ENCODE data around the gene IFT88. TPM values are rescaled to one million over a fixed set of nuclear protein-coding genes. Genes with fewer than 3 reads are reported as not detected.

IFT88 gene
- total RNA-seq, 1 experiment from 2014 or later, result 12.1 TPM

DNA sequence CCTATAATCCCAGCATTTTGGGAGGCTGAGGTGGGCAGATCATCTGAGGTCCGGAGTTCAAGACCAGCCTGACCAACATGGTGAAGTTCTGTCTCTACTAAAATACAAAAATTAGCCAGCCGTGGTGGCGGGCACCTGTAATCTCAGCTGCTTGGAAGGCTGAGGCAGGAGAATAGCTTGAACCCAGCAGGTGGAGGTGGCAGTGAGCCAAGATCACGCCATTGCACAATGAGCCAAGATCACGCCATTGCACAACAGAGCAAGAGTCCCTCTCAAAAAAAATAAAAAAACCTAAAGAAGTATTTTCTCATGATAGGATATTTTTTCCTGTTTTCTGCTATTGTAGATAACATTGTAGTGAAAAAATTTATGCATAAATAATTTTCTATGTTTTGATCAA, 13.3 kb downstream of the IFT88 start:
- peaks cover 33% of the 10 kb centered on the region for H3K36me3 Mint-ChIP-seq (ENCODE audit: insufficient read depth, unreplicated experiment)
- H3K9me3 ChIP-seq, result peaks cover 21% of the 10 kb centered on the region
- no peaks in the 10 kb centered on the region for H3K4me1 ChIP-seq
- no peaks in the 10 kb centered on the region for H3K4me1 Mint-ChIP-seq (ENCODE audit: low read depth, unreplicated experiment)
- CTCF ChIA-PET, result no interaction called here
- no peak overlapping the region for H3K4me3 ChIP-seq (ENCODE audit: low read depth, low read length)
- no peak overlapping the region for H3K4me3 Mint-ChIP-seq (ENCODE audit: unreplicated experiment)
- no peak for DNase-seq
- H3K36me3 ChIP-seq (ENCODE audit: control insufficient read depth, insufficient read depth, low read length), result 0 out of 2 replicates have a peak, but pooled peaks cover 3% of the 10 kb centered on the region
- no peaks in the 10 kb centered on the region for H3K27me3 ChIP-seq (replicated peaks; ENCODE audit: control insufficient read depth, insufficient read depth, low read length)
- TF ChIP-seq, protein P1, sequence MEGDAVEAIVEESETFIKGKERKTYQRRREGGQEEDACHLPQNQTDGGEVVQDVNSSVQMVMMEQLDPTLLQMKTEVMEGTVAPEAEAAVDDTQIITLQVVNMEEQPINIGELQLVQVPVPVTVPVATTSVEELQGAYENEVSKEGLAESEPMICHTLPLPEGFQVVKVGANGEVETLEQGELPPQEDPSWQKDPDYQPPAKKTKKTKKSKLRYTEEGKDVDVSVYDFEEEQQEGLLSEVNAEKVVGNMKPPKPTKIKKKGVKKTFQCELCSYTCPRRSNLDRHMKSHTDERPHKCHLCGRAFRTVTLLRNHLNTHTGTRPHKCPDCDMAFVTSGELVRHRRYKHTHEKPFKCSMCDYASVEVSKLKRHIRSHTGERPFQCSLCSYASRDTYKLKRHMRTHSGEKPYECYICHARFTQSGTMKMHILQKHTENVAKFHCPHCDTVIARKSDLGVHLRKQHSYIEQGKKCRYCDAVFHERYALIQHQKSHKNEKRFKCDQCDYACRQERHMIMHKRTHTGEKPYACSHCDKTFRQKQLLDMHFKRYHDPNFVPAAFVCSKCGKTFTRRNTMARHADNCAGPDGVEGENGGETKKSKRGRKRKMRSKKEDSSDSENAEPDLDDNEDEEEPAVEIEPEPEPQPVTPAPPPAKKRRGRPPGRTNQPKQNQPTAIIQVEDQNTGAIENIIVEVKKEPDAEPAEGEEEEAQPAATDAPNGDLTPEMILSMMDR (IDR thresholded peaks at IDR 0.05; ENCODE audit: insufficient read depth in 1 of 2, low read depth in 1 of 2, low read length in 1 of 2, severe bottlenecking in 1 of 2, unreplicated experiment in 1 of 2), result no peak
- POLR2A ChIA-PET, result no interaction called here
- peaks cover 40% of the 10 kb centered on the region for H3K9me3 Mint-ChIP-seq (ENCODE audit: unreplicated experiment)
- intact Hi-C loops (cut with micrococcal nuclease; ENCODE audit: unreplicated experiment), result no loop called here
- no peak overlapping the region for H3K27ac Mint-ChIP-seq (ENCODE audit: unreplicated experiment)
- BruUV-seq (replicated peaks), result no TSS peak
- H3K27me3 Mint-ChIP-seq (ENCODE audit: insufficient read depth, unreplicated experiment), result no peaks in the 10 kb centered on the region

DNA sequence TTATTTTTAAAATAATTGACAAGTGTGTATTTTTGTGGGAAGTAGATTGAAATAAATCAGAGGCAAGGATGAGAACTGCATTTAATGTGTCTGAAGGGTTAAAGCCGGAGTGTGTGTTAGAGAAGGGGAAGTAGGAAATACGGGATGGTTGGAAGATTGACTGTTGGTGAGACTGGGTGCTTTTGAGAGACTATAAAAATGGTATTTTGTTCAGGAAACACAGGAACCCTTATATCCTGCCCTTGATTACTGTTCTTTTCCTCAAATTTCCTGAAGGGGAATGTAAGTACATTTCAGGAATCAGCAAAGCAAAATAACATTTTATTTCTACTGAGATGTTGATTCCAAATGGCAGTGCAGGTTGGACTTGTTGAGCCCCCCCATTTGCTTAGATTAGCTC, 15.1 kb downstream of the IFT88 start:
- TF ChIP-seq, protein P1 (IDR thresholded peaks at IDR 0.05; ENCODE audit: insufficient read depth in 1 of 2, low read depth in 1 of 2, low read length in 1 of 2, severe bottlenecking in 1 of 2, unreplicated experiment in 1 of 2), result no peak
- ChIA-PET POLR2A (no interaction called here), CTCF (no interaction called here)
- DNase-seq, result no peak
- Histone ChIP-seq H3K4me3 (ENCODE audit: low read depth, low read length) (no peak overlapping the region), H3K9me3 (peaks cover 15% of the 10 kb centered on the region), H3K36me3 (ENCODE audit: control insufficient read depth, insufficient read depth, low read length) (0 out of 2 replicates have a peak, but pooled peaks cover 3% of the 10 kb centered on the region), H3K27me3 (replicated peaks; ENCODE audit: control insufficient read depth, insufficient read depth, low read length) (no peaks in the 10 kb centered on the region), H3K4me1 (no peaks in the 10 kb centered on the region)
- H3K27ac Mint-ChIP-seq (ENCODE audit: unreplicated experiment), result no peak overlapping the region
- intact Hi-C loops (cut with micrococcal nuclease; ENCODE audit: unreplicated experiment), result no loop called here
- BruUV-seq (replicated peaks), result no TSS peak
- H3K27me3 Mint-ChIP-seq (ENCODE audit: insufficient read depth, unreplicated experiment), result no peaks in the 10 kb centered on the region
- peaks cover 34% of the 10 kb centered on the region for H3K9me3 Mint-ChIP-seq (ENCODE audit: unreplicated experiment)
- no peak overlapping the region for H3K4me3 Mint-ChIP-seq (ENCODE audit: unreplicated experiment)
- H3K36me3 Mint-ChIP-seq (ENCODE audit: insufficient read depth, unreplicated experiment), result peaks cover 39% of the 10 kb centered on the region
- H3K4me1 Mint-ChIP-seq (ENCODE audit: low read depth, unreplicated experiment), result no peaks in the 10 kb centered on the region

GRCh38 chr13:20583803-20584293, 16.9 kb downstream of the IFT88 start:
- H3K4me3 ChIP-seq (ENCODE audit: low read depth, low read length), result no peak overlapping the region
- intact Hi-C loops (cut with micrococcal nuclease; ENCODE audit: unreplicated experiment), result no loop called here
- no peak overlapping the region for H3K27ac Mint-ChIP-seq (ENCODE audit: unreplicated experiment)

More at GRCh38 chr13:20583803-20584293, 16.9 kb downstream of the IFT88 start:
- no peak for DNase-seq
- Mint-ChIP-seq H3K36me3 (ENCODE audit: insufficient read depth, unreplicated experiment) (peaks cover 24% of the 10 kb centered on the region), H3K27me3 (ENCODE audit: insufficient read depth, unreplicated experiment) (no peaks in the 10 kb centered on the region), H3K4me1 (ENCODE audit: low read depth, unreplicated experiment) (no peaks in the 10 kb centered on the region), H3K4me3 (ENCODE audit: unreplicated experiment) (no peak overlapping the region), H3K9me3 (ENCODE audit: unreplicated experiment) (peaks cover 28% of the 10 kb centered on the region)
- Histone ChIP-seq H3K36me3 (ENCODE audit: control insufficient read depth, insufficient read depth, low read length) (0 out of 2 replicates have a peak, but pooled peaks cover 3% of the 10 kb centered on the region), H3K27me3 (replicated peaks; ENCODE audit: control insufficient read depth, insufficient read depth, low read length) (no peaks in the 10 kb centered on the region), H3K4me1 (no peaks in the 10 kb centered on the region), H3K9me3 (peaks cover 15% of the 10 kb centered on the region)
- ChIA-PET CTCF (no interaction called here), POLR2A (no interaction called here)
- no TSS peak for BruUV-seq (replicated peaks)
- TF ChIP-seq, protein P1 (IDR thresholded peaks at IDR 0.05; ENCODE audit: insufficient read depth in 1 of 2, low read depth in 1 of 2, low read length in 1 of 2, severe bottlenecking in 1 of 2, unreplicated experiment in 1 of 2), result no peak

All from Caco-2 (cell line).